Measurements from ENCODE around the gene HSD11B1L. TPM values are rescaled to one million over a fixed set of nuclear protein-coding genes. Genes with fewer than 3 reads are reported as not detected.

Gene HSD11B1L
- total RNA-seq, 4 donors from 2014 or later = 1.9 to 9.4 (median 8.3) TPM

- H3K4me1 ChIP-seq = peaks cover 16 to 45% (median 16%) of the 10 kb centered on the region in 3 donors
- TF ChIP-seq POLR2A (IDR thresholded peaks at IDR 0.05) (no peak), CTCF (IDR thresholded peaks at IDR 0.05) (no peak)
- intact Hi-C loops (cut with DNase I) = no loop called here
- no peak overlapping the region for H3K27ac ChIP-seq
- no peaks in the 10 kb centered on the region for H3K9me3 ChIP-seq
- DNase-seq = no peak
- no peak overlapping the region for H3K4me3 ChIP-seq
- 80% methylated on average over 4 to 6 of the region's 8 CpGs for WGBS, 2 donors
- H3K27me3 ChIP-seq = no peaks in the 10 kb centered on the region
- peaks cover 7 to 32% (median 17%) of the 10 kb centered on the region in 3 donors for H3K36me3 ChIP-seq
Observed at GRCh38 chr19:5717215-5717935, 36.5 kb downstream of the HSD11B1L start.

GRCh38 chr19:5718037-5718578 lies 37.3 kb downstream of the HSD11B1L start:
- Histone ChIP-seq H3K27ac (peak overlapping the region in 3 of 4 donors; percentile 92 to 95 (median 94)), H3K27me3 (no peaks in the 10 kb centered on the region), H3K9me3 (no peaks in the 10 kb centered on the region), H3K36me3 (peaks cover 0 to 25% (median 9%) of the 10 kb centered on the region in 3 donors), H3K4me1 (peaks cover 16 to 45% (median 16%) of the 10 kb centered on the region in 3 donors), H3K4me3 (peak overlapping the region in 1 of 4 donors; percentile 85)
- intact Hi-C loops (cut with DNase I) = loop anchor here (2.0 kb wide), 1 partner anchor 27 kb away; the partner anchor contains the start of gene RPL36
- 37 to 55% methylated on average over 8 to 14 of the region's 14 CpGs for WGBS, 2 donors
- TF ChIP-seq CTCF (IDR thresholded peaks at IDR 0.05) (no peak), POLR2A (IDR thresholded peaks at IDR 0.05) (no peak)
- DNase-seq = no peak

GRCh38 chr19:5718579-5719273 lies 37.9 kb downstream of the HSD11B1L start:
- intact Hi-C loops (cut with DNase I) = loop anchor here (2.0 kb wide), 1 partner anchor 28 kb away; the partner anchor contains the start of gene RPL36
- H3K9me3 ChIP-seq = no peaks in the 10 kb centered on the region
- peaks cover 0 to 18% (median 3%) of the 10 kb centered on the region in 3 donors for H3K36me3 ChIP-seq
- TF ChIP-seq CTCF (IDR thresholded peaks at IDR 0.05) = no peak
- TF ChIP-seq POLR2A (IDR thresholded peaks at IDR 0.05) = no peak
- peak overlapping the region; percentile 40 to 95 (median 93) for H3K27ac ChIP-seq
- peak overlapping the region; percentile 85 to 97 (median 92) for H3K4me3 ChIP-seq
- H3K27me3 ChIP-seq = no peaks in the 10 kb centered on the region
- peaks cover 16 to 45% (median 16%) of the 10 kb centered on the region in 3 donors for H3K4me1 ChIP-seq
- WGBS, 2 donors = 15 to 22% methylated on average over 11 of the region's 11 CpGs
- DNase-seq = no peak

- DNase-seq = no peak
- H3K4me3 ChIP-seq = peak overlapping the region; percentile 85 to 97 (median 92)
- H3K4me1 ChIP-seq = peaks cover 16 to 45% (median 16%) of the 10 kb centered on the region in 3 donors
- H3K9me3 ChIP-seq = no peaks in the 10 kb centered on the region
- H3K27me3 ChIP-seq = no peaks in the 10 kb centered on the region
- TF ChIP-seq POLR2A (IDR thresholded peaks at IDR 0.05) (no peak), CTCF (IDR thresholded peaks at IDR 0.05) (no peak)
- intact Hi-C loops (cut with DNase I) = loop anchor here (2.0 kb wide), 1 partner anchor 29 kb away; the partner anchor contains the start of gene RPL36
- peaks cover 0 to 12% (median 0%) of the 10 kb centered on the region in 3 donors for H3K36me3 ChIP-seq
- peak overlapping the region; percentile 91 to 95 (median 93) for H3K27ac ChIP-seq
- 1% methylated on average over 14 to 16 of the region's 58 CpGs for WGBS, 2 donors
Observed at GRCh38 chr19:5719274-5719960, 38.6 kb downstream of the HSD11B1L start.

Data from esophagus squamous epithelium (tissue), 5 donors.